NCI-H187 treated with DMSO at 0.1 percent for 48 hours (cell line): ENCODE measurements around the gene CCDC150.
"Not testable (repeated sequence)": the region's sequence is repeated elsewhere in the genome, so short reads cannot be mapped to it uniquely, and the experiment has no call there.

Source experiments
- DNase-seq: peaks from one replicate; lab custom pipeline; 2025; lab: John Stamatoyannopoulos, UW

The CCDC150 gene

GRCh38 chr2:196635156-196635555 is 4.4 kb upstream of the CCDC150 start:
- no peak for DNase-seq

- DNase-seq: no peak
Observed at GRCh38 chr2:196638765-196639164, 750 bp upstream of the CCDC150 start.

DNA sequence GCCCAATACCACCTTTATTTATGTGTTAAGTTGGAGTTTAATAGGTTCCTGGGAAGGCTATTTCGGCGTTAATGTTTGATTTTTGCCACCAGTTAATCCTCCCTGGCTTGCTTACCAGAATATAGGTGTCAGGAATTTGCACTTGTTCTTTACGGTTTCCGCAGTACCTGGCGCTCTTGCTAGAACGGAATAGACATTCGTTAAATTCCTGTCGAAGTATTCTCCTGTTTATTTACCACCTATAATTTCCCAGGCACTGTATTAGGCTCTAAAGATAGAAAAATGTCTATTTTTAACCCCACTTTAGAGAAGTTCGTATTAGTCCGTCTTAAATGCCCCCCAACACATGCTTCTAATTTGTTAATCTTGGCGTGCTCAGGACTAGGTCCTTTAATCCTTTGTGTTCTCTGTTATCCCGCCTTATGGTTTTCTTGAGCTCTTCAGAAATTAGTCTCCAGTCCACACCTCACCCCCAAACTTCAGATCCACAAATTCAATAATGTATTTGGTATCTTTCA is 575 bp downstream of the CCDC150 start:
- DNase-seq: no peak

DNA sequence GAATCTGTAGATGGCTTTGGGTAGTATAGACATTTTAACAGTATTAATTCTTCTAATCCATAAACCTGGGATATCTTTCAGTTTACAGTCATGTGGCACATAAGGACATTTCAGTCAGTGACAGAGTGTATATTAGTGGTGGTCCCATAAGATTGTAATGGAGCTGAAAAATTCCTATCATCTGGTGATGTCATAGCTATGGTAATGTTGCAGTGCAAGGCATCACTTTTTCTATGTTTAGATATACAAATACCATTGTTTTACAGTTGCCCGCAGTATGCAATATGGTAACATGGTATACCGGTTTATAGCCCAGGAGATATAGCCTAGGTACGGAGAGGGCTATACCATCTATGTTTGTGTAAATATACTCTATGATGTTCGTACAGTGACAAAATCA is 9.7 kb downstream of the CCDC150 start:
- no peak for DNase-seq

DNA sequence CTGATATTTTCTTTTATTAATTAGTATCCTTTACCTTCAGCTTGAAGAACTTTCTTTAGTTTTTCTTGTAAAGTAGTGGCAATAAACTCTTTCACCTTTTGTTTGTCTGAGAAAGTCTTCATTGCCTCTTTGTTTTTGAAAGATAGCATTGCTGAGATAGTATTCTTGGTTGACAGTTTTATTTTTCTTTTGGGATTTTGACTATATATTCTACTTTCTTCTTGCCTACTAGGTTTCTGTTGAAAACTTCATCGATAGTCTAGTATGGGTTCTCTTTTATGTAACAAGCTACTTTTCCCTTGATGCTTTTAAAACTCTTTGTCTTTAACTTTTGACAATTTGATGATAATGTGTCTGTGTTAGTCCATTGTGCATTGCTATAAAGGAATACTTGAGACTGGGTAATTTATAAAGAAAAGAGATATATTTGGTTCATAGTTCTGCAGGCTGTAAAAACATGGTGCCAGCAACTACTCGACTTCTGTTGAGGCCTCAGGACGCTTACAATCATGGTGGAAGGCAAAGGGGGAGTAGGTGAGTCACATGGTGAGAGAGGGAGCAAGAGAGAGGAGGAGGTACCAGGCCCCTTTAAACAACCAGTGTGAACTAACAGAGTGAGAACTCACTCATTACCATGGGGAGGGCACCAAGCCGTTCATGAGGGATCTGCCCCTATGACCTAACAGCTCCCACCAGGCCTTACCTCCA is 12.0 kb downstream of the CCDC150 start:
- no peak for DNase-seq

DNA sequence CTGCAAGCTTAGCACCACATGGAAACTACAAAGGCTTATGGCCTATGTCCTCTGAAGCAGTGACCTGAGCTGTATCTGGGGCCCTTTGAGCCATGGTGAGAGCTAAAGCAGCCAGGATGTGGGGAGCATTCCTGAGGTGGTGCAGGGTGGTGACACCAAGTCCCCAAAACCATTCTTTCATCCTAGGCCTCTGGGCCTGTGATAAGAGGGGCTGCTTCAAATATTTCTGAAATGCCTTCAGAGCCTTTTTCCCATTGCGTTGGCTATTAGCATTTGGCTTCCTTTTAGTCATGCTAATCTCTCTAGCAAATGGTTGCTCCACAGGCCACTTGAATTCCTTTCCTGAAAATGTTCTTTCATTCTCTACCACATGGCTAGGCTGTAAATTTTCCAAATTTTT is 13.4 kb downstream of the CCDC150 start:
- DNase-seq: no peak

GRCh38 chr2:196653843-196654242 is 14.3 kb downstream of the CCDC150 start:
- no peak for DNase-seq

DNA sequence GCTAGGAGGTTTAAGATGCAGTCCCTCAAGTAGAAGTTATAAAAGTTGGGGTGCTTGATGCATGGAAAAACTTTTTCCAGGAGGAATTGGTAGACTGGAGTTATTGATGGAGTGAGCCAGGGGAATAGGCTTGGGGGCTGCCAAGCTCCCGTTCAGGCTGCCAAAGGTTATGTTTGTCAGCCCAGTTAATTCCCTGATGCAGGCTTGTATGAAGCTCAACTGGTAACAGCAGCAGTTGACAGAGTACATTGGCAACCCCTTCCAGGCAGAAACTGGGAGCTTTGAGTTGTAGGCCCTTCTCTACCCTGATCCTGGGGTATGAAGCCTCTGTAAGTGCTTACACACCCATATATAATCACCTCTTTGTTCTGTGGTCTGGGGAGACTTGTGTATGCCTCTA is 16.2 kb downstream of the CCDC150 start:
- DNase-seq: no peak

GRCh38 chr2:196657333-196657732 is 17.8 kb downstream of the CCDC150 start:
- no peak for DNase-seq

DNA sequence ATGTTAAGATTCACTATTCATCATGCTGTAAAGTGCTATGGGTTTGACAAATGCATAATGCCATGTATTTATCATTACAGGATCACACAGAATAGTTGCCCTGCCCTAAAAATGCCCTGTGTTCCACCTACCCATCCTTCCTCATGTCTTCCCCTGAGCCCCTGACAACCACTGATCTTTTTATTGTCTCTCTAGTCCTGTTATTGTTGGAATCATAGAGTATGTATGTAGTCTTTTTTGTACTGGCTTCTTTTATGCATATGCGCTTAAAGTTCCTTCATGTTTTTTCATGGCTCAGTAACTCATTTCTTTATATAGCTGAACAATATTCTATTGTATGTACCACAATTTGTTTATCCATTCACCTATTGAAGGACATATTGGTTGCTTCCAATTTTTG is 20.3 kb downstream of the CCDC150 start:
- no peak for DNase-seq

DNA sequence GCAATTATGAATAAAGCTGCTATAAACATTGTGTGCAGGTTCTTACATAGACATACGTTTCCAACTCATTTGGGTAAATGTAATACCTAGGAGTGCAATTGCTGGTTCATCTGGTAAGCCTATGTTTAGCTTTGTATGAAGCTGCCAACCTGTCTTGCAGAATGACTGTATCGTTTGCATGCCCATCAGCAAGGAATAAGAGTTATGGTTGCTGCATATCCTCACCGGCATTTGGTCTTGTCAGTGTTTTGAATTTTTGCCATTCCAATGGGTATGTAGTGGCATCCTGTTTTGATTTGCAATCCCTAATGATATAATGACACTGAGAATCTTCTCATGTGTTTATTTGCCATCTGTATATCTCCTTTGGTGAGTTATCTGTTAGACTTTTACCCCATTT is 20.7 kb downstream of the CCDC150 start:
- DNase-seq: no peak

GRCh38 chr2:196670342-196670741 is 30.8 kb downstream of the CCDC150 start:
- DNase-seq: no peak

- DNase-seq: no peak
Observed at GRCh38 chr2:196675963-196676362, 36.4 kb downstream of the CCDC150 start.

DNA sequence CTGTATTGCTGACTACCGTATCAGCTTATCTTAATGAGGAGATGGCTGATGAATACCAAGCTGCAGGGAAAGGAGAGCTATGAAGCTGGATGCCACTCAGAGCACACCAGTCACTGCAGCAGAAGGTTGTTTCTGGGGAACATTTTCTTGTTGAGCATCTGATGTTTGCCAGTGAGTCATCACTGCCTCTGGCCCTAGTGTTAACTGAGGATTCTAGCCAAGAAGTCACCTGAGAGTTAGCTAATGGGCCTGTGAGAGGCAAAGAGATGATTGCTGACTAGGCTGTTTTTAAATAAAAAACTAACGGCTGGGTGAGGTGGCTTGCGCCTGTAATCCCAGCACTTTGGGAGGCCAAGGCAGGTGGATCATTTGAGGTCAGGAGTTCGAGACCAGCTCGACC is 37.9 kb downstream of the CCDC150 start:
- no peak for DNase-seq

DNA sequence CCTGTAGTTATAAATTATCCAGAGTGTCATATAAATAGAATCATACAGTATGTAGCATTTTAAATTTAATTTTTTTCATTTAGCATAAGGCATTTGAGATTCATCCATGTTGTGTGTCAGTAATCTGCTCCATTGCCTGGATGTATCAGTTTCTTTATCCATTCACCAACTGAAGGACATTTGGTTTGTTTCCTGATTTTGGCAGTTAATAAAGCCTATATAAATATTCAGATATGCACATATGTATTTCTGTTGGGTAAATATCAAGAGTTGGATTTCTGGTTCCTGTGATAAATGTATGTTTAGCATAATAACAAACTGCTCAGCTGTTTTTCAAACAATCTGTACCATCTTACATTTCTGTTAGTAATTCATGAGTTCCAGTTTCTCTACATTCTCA is 39.9 kb downstream of the CCDC150 start:
- DNase-seq: no peak

GRCh38 chr2:196681510-196681909 is 42.0 kb downstream of the CCDC150 start:
- DNase-seq: no peak

GRCh38 chr2:196685792-196686191 is 46.3 kb downstream of the CCDC150 start:
- no peak for DNase-seq

DNA sequence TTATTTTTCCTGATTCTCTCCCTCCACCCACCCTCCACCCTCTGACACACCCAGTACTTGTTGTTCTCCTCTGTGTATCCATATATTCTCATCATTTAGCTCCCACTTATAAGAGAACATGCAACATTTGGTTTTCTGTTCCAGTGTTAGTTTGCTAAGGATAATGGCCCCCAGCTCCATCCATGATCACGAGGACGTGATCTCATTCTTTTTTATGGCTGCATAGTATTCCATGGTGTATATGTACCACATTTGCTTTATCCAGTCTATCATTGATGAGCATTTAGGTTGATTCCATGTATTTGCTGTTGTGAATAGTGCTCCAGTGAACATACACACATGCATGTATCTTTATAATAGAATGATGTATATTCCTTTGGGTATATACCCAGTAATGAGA is 47.2 kb downstream of the CCDC150 start:
- DNase-seq: not testable (repeated sequence)

GRCh38 chr2:196696423-196697079 is 57.0 kb downstream of the CCDC150 start:
- DNase-seq: no peak

- DNase-seq: no peak
Observed at GRCh38 chr2:196697825-196698224, 58.3 kb downstream of the CCDC150 start.

GRCh38 chr2:196702641-196703040 is 63.1 kb downstream of the CCDC150 start:
- DNase-seq: no peak

- no peak for DNase-seq
Observed at GRCh38 chr2:196703695-196704094, 64.2 kb downstream of the CCDC150 start.

GRCh38 chr2:196710056-196710455 is 70.5 kb downstream of the CCDC150 start:
- not testable (repeated sequence) for DNase-seq

DNA sequence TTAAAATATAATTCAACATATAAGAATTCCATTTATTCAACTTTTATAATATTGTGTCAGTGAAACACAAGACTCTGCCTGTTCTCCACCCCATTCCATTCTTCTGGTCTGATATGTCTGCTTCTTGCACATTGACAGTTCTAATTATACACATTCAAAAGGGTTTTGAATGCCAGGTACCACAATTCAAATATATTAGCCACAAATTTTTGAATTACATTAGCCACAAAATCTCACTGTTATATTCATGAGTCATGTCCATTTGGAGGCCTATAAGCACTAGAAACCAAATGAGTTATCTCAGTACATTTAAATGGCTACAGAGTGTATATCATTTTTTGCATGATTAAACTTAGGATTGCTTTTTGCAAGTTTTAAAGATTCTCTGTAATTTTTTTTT is 72.1 kb downstream of the CCDC150 start:
- no peak for DNase-seq
